GM12875 (cell line): ENCODE data around the gene DNAJC21.

Experiments
- H3K4me3 ChIP-seq: one replicate; pipeline ENCODE4 v1.5.1; 2011; ENCODE audit warnings: low read depth, low read length, control low read depth
- CTCF ChIP-seq: IDR thresholded peaks from 2 replicates; pipeline ENCODE4 v1.5.1; 2011; ENCODE audit warnings: low read depth, mild to moderate bottlenecking, control low read depth, inconsistent platforms, low read length, moderate library complexity, borderline replicate concordance; ENCODE audit not compliant: insufficient read depth

The DNAJC21 gene

GRCh38 chr5:34923694-34924461, 5.5 kb upstream of the DNAJC21 start:
- no peak overlapping the region for H3K4me3 ChIP-seq
- no peak for TF ChIP-seq CTCF

- TF ChIP-seq CTCF: no peak
- H3K4me3 ChIP-seq: no peak overlapping the region
Observed at GRCh38 chr5:34924462-34924765, 4.9 kb upstream of the DNAJC21 start.

- no peak overlapping the region for H3K4me3 ChIP-seq
- TF ChIP-seq CTCF: no peak
Observed at GRCh38 chr5:34926318-34926888, 3.0 kb upstream of the DNAJC21 start.

- no peak for TF ChIP-seq CTCF
- no peak overlapping the region for H3K4me3 ChIP-seq
Observed at GRCh38 chr5:34927785-34928184, 1.6 kb upstream of the DNAJC21 start.

- H3K4me3 ChIP-seq: no peak overlapping the region
- no peak for TF ChIP-seq CTCF
Observed at GRCh38 chr5:34928267-34928666, 1.1 kb upstream of the DNAJC21 start.

GRCh38 chr5:34929720-34930461, 532 bp downstream of the DNAJC21 start:
- H3K4me3 ChIP-seq: peak overlapping the region; percentile 96
- no peak for TF ChIP-seq CTCF

- H3K4me3 ChIP-seq: peak overlapping the region; percentile 96
- TF ChIP-seq CTCF: no peak
Observed at GRCh38 chr5:34930462-34930844, 1.1 kb downstream of the DNAJC21 start.
